Measurements from ENCODE around the gene CYP46A1. TPM values are rescaled to one million over a fixed set of nuclear protein-coding genes. Genes with fewer than 3 reads are reported as not detected.

The CYP46A1 gene
- total RNA-seq, 1 donor from 2014 or later = 2.9 TPM

DNA sequence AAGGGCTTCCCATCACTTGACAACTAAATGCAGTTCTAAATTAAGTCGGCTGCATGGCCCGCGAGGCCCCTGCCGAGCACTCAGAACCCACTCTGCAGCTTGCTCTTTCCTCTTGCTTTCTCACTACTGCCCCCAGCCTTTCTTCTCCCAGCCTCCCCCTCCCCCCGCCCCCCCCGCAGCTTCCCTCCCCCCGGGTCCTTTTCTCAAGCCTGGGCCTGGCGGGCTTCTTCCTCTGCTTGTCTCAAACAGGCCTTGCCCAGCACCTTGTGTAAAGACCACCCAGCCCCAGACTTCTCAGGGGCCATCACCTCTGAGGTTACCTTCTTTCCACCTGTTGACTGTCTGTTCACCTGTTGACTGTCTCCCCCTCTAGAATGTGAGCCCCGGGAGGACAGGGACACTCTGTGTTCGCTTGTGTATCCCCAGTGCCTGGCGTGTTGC lies 1.1 kb downstream of the CYP46A1 start:
- Mint-ChIP-seq H3K27ac (no peak overlapping the region), H3K27me3 (peaks cover 42% of the 10 kb centered on the region), H3K4me1 (ENCODE audit: low read depth) (peaks cover 1% of the 10 kb centered on the region), H3K36me3 (ENCODE audit: insufficient read depth) (no peaks in the 10 kb centered on the region), H3K9me3 (ENCODE audit: low read depth) (no peaks in the 10 kb centered on the region), H3K4me3 (ENCODE audit: low read depth) (peak overlapping the region; percentile 67)
- TF ChIP-seq, protein P1, sequence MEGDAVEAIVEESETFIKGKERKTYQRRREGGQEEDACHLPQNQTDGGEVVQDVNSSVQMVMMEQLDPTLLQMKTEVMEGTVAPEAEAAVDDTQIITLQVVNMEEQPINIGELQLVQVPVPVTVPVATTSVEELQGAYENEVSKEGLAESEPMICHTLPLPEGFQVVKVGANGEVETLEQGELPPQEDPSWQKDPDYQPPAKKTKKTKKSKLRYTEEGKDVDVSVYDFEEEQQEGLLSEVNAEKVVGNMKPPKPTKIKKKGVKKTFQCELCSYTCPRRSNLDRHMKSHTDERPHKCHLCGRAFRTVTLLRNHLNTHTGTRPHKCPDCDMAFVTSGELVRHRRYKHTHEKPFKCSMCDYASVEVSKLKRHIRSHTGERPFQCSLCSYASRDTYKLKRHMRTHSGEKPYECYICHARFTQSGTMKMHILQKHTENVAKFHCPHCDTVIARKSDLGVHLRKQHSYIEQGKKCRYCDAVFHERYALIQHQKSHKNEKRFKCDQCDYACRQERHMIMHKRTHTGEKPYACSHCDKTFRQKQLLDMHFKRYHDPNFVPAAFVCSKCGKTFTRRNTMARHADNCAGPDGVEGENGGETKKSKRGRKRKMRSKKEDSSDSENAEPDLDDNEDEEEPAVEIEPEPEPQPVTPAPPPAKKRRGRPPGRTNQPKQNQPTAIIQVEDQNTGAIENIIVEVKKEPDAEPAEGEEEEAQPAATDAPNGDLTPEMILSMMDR (IDR thresholded peaks at IDR 0.05; ENCODE audit: unreplicated experiment) = no peak
- no peak for DNase-seq (ENCODE audit: low spot score, unreplicated experiment)

DNA sequence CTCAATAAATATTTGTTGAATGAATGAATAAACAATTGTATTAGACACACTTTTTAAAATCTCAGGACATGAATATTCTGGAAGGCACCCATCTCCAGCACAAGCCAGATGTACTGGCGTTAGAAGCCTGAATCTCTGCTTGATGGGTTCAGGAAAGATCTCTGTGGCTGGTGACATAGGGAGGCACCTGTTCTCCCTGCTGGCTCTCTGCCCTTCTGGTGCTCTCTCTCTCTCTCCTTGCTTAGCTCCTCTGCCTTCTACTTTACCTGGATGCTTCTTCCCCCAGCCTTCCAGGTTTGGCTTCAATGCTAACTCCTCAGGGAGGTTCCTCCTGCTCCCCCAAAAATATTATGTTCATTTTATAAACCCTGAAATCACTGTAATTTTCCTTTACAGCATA lies 1.5 kb downstream of the CYP46A1 start:
- H3K4me3 Mint-ChIP-seq (ENCODE audit: low read depth) = peak overlapping the region; percentile 67
- TF ChIP-seq, protein P1 (IDR thresholded peaks at IDR 0.05; ENCODE audit: unreplicated experiment) = no peak
- H3K36me3 Mint-ChIP-seq (ENCODE audit: insufficient read depth) = no peaks in the 10 kb centered on the region
- H3K4me1 Mint-ChIP-seq (ENCODE audit: low read depth) = peaks cover 1% of the 10 kb centered on the region
- H3K27me3 Mint-ChIP-seq = peaks cover 42% of the 10 kb centered on the region
- DNase-seq (ENCODE audit: low spot score, unreplicated experiment) = no peak
- H3K27ac Mint-ChIP-seq = no peak overlapping the region
- H3K9me3 Mint-ChIP-seq (ENCODE audit: low read depth) = no peaks in the 10 kb centered on the region

DNA sequence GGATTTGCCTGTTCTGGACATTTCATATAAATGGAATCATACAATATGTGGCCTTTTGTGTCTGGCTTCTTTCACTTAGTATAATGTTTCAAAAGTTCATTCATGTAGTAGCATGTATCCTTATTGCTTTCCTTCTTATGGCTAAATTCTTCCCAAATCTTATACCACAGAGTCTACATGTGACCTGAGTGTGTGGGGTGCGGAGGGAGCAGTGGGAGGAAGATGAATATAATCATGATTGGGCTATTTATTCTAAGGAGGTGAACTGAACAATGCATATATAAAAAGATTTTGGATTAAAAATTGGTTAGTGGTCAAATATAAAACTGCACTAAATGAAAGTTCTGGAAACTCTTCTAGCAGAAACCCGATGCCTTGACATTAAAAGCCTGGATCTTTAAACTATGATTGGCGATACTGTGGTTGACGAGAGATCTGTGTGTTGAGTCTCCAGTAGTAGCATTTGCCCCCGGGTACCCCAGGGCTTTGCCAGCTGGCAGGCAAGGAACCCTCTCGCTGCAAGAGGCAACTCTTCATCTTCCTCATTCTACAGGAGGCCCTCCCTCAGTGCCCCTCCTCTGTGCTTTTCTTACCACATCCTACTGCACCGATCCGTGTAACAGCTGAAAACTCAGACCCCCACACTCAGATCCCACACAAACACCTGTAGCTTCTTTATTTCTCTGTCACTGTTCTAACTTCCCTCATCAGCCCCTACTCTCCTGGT lies 2.6 kb downstream of the CYP46A1 start:
- no peaks in the 10 kb centered on the region for H3K36me3 Mint-ChIP-seq (ENCODE audit: insufficient read depth)
- H3K27ac Mint-ChIP-seq = peak overlapping the region; percentile 47
- TF ChIP-seq, protein P1 (IDR thresholded peaks at IDR 0.05; ENCODE audit: unreplicated experiment) = no peak
- DNase-seq (ENCODE audit: low spot score, unreplicated experiment) = no peak
- peaks cover 1% of the 10 kb centered on the region for H3K4me1 Mint-ChIP-seq (ENCODE audit: low read depth)
- no peaks in the 10 kb centered on the region for H3K9me3 Mint-ChIP-seq (ENCODE audit: low read depth)
- peak overlapping the region; percentile 10 for H3K4me3 Mint-ChIP-seq (ENCODE audit: low read depth)
- peaks cover 39% of the 10 kb centered on the region for H3K27me3 Mint-ChIP-seq

DNA sequence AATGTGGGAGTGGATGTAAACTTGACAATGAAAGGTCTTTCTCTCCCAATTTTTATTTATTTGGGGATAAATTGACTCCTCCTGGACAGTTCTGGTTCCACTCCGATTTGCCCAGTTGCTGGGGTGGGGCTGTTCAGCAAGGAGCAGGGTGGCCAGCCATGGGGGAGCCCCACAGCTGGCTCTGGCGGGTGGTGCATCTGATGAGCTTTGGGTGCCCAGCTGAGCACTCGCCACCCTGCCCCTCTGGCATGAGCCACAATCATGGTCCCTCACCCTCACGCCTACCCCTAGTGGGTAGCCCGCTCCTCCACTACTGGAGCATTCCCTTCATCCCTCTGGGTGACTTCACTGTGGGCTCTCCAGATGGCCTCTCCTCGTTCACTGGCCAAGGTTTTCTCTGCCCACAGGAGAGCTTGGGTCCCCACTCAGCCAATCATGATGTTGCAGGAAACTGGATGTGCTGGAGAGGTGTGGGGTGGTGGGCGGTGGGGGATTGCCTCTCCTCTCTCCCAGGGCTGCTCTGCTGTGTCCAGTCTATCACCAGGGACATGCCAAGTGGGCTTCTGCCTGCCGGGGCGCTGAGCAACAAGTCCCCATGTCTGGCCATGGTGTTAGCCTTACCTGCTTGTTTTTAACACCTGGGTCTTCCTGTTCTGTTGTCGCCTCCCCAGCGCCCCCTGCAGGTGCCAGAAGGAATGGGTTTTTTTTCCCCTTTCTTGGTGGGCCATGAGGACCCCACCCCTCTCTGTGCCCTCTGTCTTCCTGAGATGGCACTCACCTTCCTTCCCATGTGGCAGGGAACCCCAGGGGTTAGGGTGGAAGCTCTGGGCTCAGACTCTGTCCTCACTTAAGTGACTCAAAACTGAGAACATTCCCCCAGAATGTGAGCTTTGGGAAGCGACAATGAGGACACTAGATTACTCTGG lies 3.4 kb downstream of the CYP46A1 start:
- H3K9me3 Mint-ChIP-seq (ENCODE audit: low read depth) = no peaks in the 10 kb centered on the region
- TF ChIP-seq, protein P1 (IDR thresholded peaks at IDR 0.05; ENCODE audit: unreplicated experiment) = peak; percentile 77
- H3K27ac Mint-ChIP-seq = no peak overlapping the region
- peak overlapping the region; percentile 14 for H3K4me3 Mint-ChIP-seq (ENCODE audit: low read depth)
- peaks cover 37% of the 10 kb centered on the region for H3K27me3 Mint-ChIP-seq
- peaks cover 1% of the 10 kb centered on the region for H3K4me1 Mint-ChIP-seq (ENCODE audit: low read depth)
- peak; percentile 26 for DNase-seq (ENCODE audit: low spot score, unreplicated experiment)
- no peaks in the 10 kb centered on the region for H3K36me3 Mint-ChIP-seq (ENCODE audit: insufficient read depth)

DNA sequence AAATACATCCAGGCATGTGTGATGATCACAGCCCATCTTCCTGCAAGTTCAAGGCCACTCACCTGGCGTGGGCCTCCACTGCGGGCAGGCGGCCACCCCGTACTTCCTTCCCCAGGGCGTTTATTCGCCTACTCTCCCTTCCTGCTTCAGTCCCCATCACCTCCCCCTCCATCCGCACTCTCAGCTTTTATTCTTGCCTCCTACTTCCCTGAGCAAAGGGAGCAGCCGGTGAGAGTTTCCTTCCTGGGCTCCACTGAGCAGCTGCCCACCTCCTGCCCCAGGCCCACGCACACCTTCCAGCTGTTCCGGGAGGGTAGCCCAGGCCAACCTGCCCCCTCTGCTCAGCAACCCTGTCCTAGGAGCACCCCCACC lies 4.1 kb downstream of the CYP46A1 start:
- Mint-ChIP-seq H3K27me3 (peaks cover 35% of the 10 kb centered on the region), H3K27ac (peak overlapping the region; percentile 24), H3K36me3 (ENCODE audit: insufficient read depth) (no peaks in the 10 kb centered on the region), H3K9me3 (ENCODE audit: low read depth) (no peaks in the 10 kb centered on the region), H3K4me1 (ENCODE audit: low read depth) (no peaks in the 10 kb centered on the region), H3K4me3 (ENCODE audit: low read depth) (no peak overlapping the region)
- TF ChIP-seq, protein P1 (IDR thresholded peaks at IDR 0.05; ENCODE audit: unreplicated experiment) = no peak
- no peak for DNase-seq (ENCODE audit: low spot score, unreplicated experiment)
